HCT116 (cell line): ENCODE data around the gene TCP11.

Experiments
- ELF1 ChIP-seq: IDR thresholded peaks from 2 replicates; pipeline ENCODE4 v1.6.1; 2012; ENCODE audit warnings: low read depth, borderline replicate concordance
- EZH2 ChIP-seq: fragments of 200-600 bp; sonication (generic); IDR thresholded peaks from 2 replicates; pipeline ENCODE4 v1.6.1; 2017; ENCODE audit warnings: antibody characterized with exemption, mixed run types
- EZH2phosphoT487 ChIP-seq: fragments of 200-600 bp; IDR thresholded peaks from 2 replicates; pipeline ENCODE4 v1.6.1; 2018; ENCODE audit warnings: antibody characterized with exemption, borderline replicate concordance
- POLR2A ChIP-seq: IDR thresholded peaks from 2 replicates; pipeline ENCODE4 v1.7.0; 2011; ENCODE audit warnings: borderline replicate concordance; ENCODE audit not compliant: insufficient read depth, insufficient read length; ENCODE audit errors: extremely low read depth
- POLR2AphosphoS5 ChIP-seq: IDR thresholded peaks from 2 replicates; pipeline ENCODE4 v1.6.1; 2011; ENCODE audit warnings: mild to moderate bottlenecking, low read depth, low read length, moderate library complexity
- RAD21 ChIP-seq: IDR thresholded peaks from 2 replicates; pipeline ENCODE4 v1.6.1; 2012; ENCODE audit warnings: low read depth, mild to moderate bottlenecking
- SIN3A ChIP-seq: IDR thresholded peaks from 2 replicates; pipeline ENCODE4 v1.6.1; 2012; ENCODE audit warnings: low read depth
- SP1 ChIP-seq: IDR thresholded peaks from 2 replicates; pipeline ENCODE4 v1.6.1; 2012; ENCODE audit warnings: low read depth
- ZBTB33 ChIP-seq: IDR thresholded peaks from 2 replicates; pipeline ENCODE4 v1.6.1; 2011; ENCODE audit warnings: mild to moderate bottlenecking, low read length, moderate library complexity; ENCODE audit not compliant: insufficient replicate concordance; ENCODE audit errors: extremely low read depth
- ZFX ChIP-seq: fragments of 450-650 bp; IDR thresholded peaks from 2 replicates; pipeline ENCODE4 v1.6.1; 2017
- ZNF274 ChIP-seq: fragments of 200-500 bp; sonication (Bioruptor generic); IDR thresholded peaks from 2 replicates; pipeline ENCODE4 v1.6.1; 2014; ENCODE audit warnings: mild to moderate bottlenecking, low read depth, low read length, inconsistent platforms
- TF ChIP-seq, protein P1 (sequence below): IDR thresholded peaks from 2 replicates; pipeline ENCODE4 v1.6.1; 2012; ENCODE audit warnings: low read depth
- TF ChIP-seq, protein P2 (sequence below), 3 experiments: fragments of 200-600 bp in 1 of 3; sonication (generic) in 1 of 3; IDR thresholded peaks in 2 of 3; conservative IDR thresholded peaks in 1 of 3; 2 replicates each; pipeline ENCODE4 v1.5.1; 2012 to 2017; ENCODE audit warnings: low read depth in 2 of 3, low read length in 2 of 3, antibody characterized with exemption in 1 of 3, borderline replicate concordance in 1 of 3, control low read depth in 1 of 3, mild to moderate bottlenecking in 1 of 3, mixed read lengths in 1 of 3, mixed run types in 1 of 3, moderate library complexity in 1 of 3; ENCODE audit not compliant: insufficient read depth in 1 of 3

GRCh38 chr6:35164277-35164676 is 23.1 kb upstream of the TCP11 start:
- TF ChIP-seq, protein P1, sequence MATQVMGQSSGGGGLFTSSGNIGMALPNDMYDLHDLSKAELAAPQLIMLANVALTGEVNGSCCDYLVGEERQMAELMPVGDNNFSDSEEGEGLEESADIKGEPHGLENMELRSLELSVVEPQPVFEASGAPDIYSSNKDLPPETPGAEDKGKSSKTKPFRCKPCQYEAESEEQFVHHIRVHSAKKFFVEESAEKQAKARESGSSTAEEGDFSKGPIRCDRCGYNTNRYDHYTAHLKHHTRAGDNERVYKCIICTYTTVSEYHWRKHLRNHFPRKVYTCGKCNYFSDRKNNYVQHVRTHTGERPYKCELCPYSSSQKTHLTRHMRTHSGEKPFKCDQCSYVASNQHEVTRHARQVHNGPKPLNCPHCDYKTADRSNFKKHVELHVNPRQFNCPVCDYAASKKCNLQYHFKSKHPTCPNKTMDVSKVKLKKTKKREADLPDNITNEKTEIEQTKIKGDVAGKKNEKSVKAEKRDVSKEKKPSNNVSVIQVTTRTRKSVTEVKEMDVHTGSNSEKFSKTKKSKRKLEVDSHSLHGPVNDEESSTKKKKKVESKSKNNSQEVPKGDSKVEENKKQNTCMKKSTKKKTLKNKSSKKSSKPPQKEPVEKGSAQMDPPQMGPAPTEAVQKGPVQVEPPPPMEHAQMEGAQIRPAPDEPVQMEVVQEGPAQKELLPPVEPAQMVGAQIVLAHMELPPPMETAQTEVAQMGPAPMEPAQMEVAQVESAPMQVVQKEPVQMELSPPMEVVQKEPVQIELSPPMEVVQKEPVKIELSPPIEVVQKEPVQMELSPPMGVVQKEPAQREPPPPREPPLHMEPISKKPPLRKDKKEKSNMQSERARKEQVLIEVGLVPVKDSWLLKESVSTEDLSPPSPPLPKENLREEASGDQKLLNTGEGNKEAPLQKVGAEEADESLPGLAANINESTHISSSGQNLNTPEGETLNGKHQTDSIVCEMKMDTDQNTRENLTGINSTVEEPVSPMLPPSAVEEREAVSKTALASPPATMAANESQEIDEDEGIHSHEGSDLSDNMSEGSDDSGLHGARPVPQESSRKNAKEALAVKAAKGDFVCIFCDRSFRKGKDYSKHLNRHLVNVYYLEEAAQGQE: no peak
- TF ChIP-seq, protein P2, sequence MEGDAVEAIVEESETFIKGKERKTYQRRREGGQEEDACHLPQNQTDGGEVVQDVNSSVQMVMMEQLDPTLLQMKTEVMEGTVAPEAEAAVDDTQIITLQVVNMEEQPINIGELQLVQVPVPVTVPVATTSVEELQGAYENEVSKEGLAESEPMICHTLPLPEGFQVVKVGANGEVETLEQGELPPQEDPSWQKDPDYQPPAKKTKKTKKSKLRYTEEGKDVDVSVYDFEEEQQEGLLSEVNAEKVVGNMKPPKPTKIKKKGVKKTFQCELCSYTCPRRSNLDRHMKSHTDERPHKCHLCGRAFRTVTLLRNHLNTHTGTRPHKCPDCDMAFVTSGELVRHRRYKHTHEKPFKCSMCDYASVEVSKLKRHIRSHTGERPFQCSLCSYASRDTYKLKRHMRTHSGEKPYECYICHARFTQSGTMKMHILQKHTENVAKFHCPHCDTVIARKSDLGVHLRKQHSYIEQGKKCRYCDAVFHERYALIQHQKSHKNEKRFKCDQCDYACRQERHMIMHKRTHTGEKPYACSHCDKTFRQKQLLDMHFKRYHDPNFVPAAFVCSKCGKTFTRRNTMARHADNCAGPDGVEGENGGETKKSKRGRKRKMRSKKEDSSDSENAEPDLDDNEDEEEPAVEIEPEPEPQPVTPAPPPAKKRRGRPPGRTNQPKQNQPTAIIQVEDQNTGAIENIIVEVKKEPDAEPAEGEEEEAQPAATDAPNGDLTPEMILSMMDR (IDR thresholded peaks at IDR 0.05 in 2 of 3, conservative IDR thresholded peaks at IDR 0.05 in 1 of 3; ENCODE audit: borderline replicate concordance in 1 of 3, insufficient read depth in 1 of 3, low read depth in 2 of 3, low read length in 2 of 3): no peak
- no peak for TF ChIP-seq POLR2AphosphoS5
- TF ChIP-seq POLR2A: no peak
- TF ChIP-seq EZH2: no peak
- no peak for TF ChIP-seq EZH2phosphoT487
- no peak for TF ChIP-seq ELF1
- TF ChIP-seq SP1: no peak
- TF ChIP-seq SIN3A: no peak
- no peak for TF ChIP-seq ZNF274
- TF ChIP-seq ZFX: no peak
- TF ChIP-seq RAD21: no peak
- TF ChIP-seq ZBTB33: no peak
